HCT116 (cell line): ENCODE measurements around the gene ZBTB16. TPM values are rescaled to one million over a fixed set of nuclear protein-coding genes. Genes with fewer than 3 reads are reported as not detected.

Experiments
- ATAC-seq: fragments of 200-7000 bp; cut with Tn5 transposase; 2 replicates; pipeline ENCODE4 v1.9.1; 2020; ENCODE audit warnings: mild to moderate bottlenecking, moderate library complexity
- BruUV-seq: library from RNA; stranded (reverse); fragments of 400-500 nt; replicated peaks from 2 replicates; lab custom pipeline; 2021; lab: Mats Ljungman, UMichigan
- CTCF ChIA-PET: fragments of 300-600 bp; sonication (Branson Sonifier 250); formaldehyde crosslinking; loops from one replicate; lab custom pipeline; 2021; ENCODE audit warnings: antibody characterized with exemption; lab: Charles Lee
- POLR2A ChIA-PET: fragments of 300-600, 350-600 bp; sonication (Branson Sonifier 250); formaldehyde crosslinking; loops from one replicate; lab custom pipeline; 2021; ENCODE audit warnings: antibody characterized with exemption; lab: Charles Lee
- RAD21 ChIA-PET, 2 experiments: fragments of 300-600 bp; sonication (Branson Sonifier 250); formaldehyde crosslinking; loops; one replicate each; lab custom pipeline; 2023; ENCODE audit warnings: low total read pairs in 2 of 2; ENCODE audit not compliant: uncharacterized antibody in 2 of 2, unreplicated experiment in 2 of 2, low non-redundant PET in 1 of 2; lab: Charles Lee
- DNase-seq: peaks from one replicate; pipeline ENCODE4 v3.0.0-alpha.2; 2010; ENCODE audit warnings: low read depth, low spot score
- H2AFZ ChIP-seq: fragments of 200-600 bp; shearing (Covaris generic), sonication (generic); 2 replicates; pipeline ENCODE4 v1.6.1; 2017; ENCODE audit warnings: low read depth, mixed run types, mixed read lengths, antibody characterized with exemption, low read length; ENCODE audit not compliant: poor library complexity, severe bottlenecking
- H3K27ac ChIP-seq: 2 replicates; pipeline ENCODE4 v1.5.1; 2012; ENCODE audit warnings: low read depth, low read length
- H3K27me3 ChIP-seq: fragments of 200-600 bp; sonication (generic); 2 replicates; pipeline ENCODE4 v1.6.1; 2016; ENCODE audit warnings: mixed run types, low read length, mixed read lengths; ENCODE audit not compliant: insufficient read depth
- H3K36me3 ChIP-seq, 2 experiments: fragments of 200-500 bp in 1 of 2; fragments of 200-600 bp in 1 of 2; sonication (Bioruptor generic) in 1 of 2; sonication (generic) in 1 of 2; 2 replicates each; pipeline versions ENCODE4 v1.5.1 to v1.6.1; 2014 to 2016; ENCODE audit warnings: low read length in 2 of 2, inconsistent platforms in 1 of 2, mixed read lengths in 1 of 2, mixed run types in 1 of 2; ENCODE audit not compliant: insufficient read depth in 2 of 2, control insufficient read depth in 1 of 2
- H3K4me1 ChIP-seq, 2 experiments: fragments of 200-600 bp in 1 of 2; sonication (generic) in 1 of 2; 2 replicates each; pipeline versions ENCODE4 v1.5.1 to v1.6.1; 2012 to 2017; ENCODE audit warnings: low read length in 2 of 2, inconsistent platforms in 1 of 2, mild to moderate bottlenecking in 1 of 2, mixed read lengths in 1 of 2, mixed run types in 1 of 2, moderate library complexity in 1 of 2; ENCODE audit not compliant: insufficient read depth in 2 of 2, control insufficient read depth in 1 of 2
- H3K4me2 ChIP-seq: fragments of 200-600 bp; sonication (generic); 2 replicates; pipeline ENCODE4 v1.6.1; 2017; ENCODE audit warnings: mixed run types, low read length, mixed read lengths
- H3K4me3 ChIP-seq, 2 experiments: fragments of 200-600 bp in 1 of 2; sonication (generic) in 1 of 2; replicated peaks in 1 of 2; 2 replicates each; pipeline ENCODE4 v1.5.1; 2011 to 2016; ENCODE audit warnings: low read length in 2 of 2, control low read depth in 1 of 2, low read depth in 1 of 2, mild to moderate bottlenecking in 1 of 2, mixed read lengths in 1 of 2, mixed run types in 1 of 2
- H3K79me2 ChIP-seq: fragments of 200-600 bp; sonication (generic); 2 replicates; pipeline ENCODE4 v1.6.1; 2017; ENCODE audit warnings: mild to moderate bottlenecking, mixed run types, low read length, moderate library complexity, mixed read lengths; ENCODE audit not compliant: insufficient read depth
- H3K9ac ChIP-seq: fragments of 200-600 bp; sonication (generic); 2 replicates; pipeline ENCODE4 v1.6.1; 2016; ENCODE audit warnings: low read length, mixed read lengths
- H3K9me2 ChIP-seq: fragments of 200-600 bp; sonication (generic), shearing (Covaris generic); 2 replicates; pipeline ENCODE4 v1.6.1; 2017; ENCODE audit warnings: mixed run types, mild to moderate bottlenecking, moderate library complexity; ENCODE audit not compliant: insufficient read depth
- H3K9me3 ChIP-seq, 2 experiments: fragments of 200-500 bp in 1 of 2; fragments of 200-600 bp in 1 of 2; sonication (Bioruptor generic) in 1 of 2; sonication (generic) in 1 of 2; 2 replicates each; pipeline ENCODE4 v1.6.1; 2014 to 2017; ENCODE audit warnings: low read length in 2 of 2, mixed read lengths in 2 of 2, inconsistent platforms in 1 of 2, low read depth in 1 of 2, mild to moderate bottlenecking in 1 of 2, mixed run types in 1 of 2, moderate library complexity in 1 of 2; ENCODE audit not compliant: control insufficient read depth in 1 of 2, insufficient read depth in 1 of 2
- H4K20me1 ChIP-seq: fragments of 200-600 bp; sonication (generic), shearing (Covaris generic); 2 replicates; pipeline ENCODE4 v1.6.1; 2017; ENCODE audit warnings: mixed run types, mild to moderate bottlenecking, moderate library complexity; ENCODE audit not compliant: insufficient read depth
- CEBPB ChIP-seq: IDR thresholded peaks from 2 replicates; pipeline ENCODE4 v1.6.1; 2012; ENCODE audit warnings: low read depth
- CTCF ChIP-seq, 3 experiments: fragments of 200-600 bp in 1 of 3; sonication (generic) in 1 of 3; IDR thresholded peaks in 2 of 3; conservative IDR thresholded peaks in 1 of 3; 2 replicates each; pipeline ENCODE4 v1.5.1; 2012 to 2017; ENCODE audit warnings: low read depth in 2 of 3, low read length in 2 of 3, antibody characterized with exemption in 1 of 3, borderline replicate concordance in 1 of 3, control low read depth in 1 of 3, mild to moderate bottlenecking in 1 of 3, mixed read lengths in 1 of 3, mixed run types in 1 of 3, moderate library complexity in 1 of 3; ENCODE audit not compliant: insufficient read depth in 1 of 3
- ELF1 ChIP-seq: IDR thresholded peaks from 2 replicates; pipeline ENCODE4 v1.6.1; 2012; ENCODE audit warnings: low read depth, borderline replicate concordance
- EZH2phosphoT487 ChIP-seq: fragments of 200-600 bp; IDR thresholded peaks from 2 replicates; pipeline ENCODE4 v1.6.1; 2018; ENCODE audit warnings: antibody characterized with exemption, borderline replicate concordance
- FOSL1 ChIP-seq: IDR thresholded peaks from 2 replicates; pipeline ENCODE4 v1.6.1; 2012; ENCODE audit warnings: low read depth
- MAX ChIP-seq: IDR thresholded peaks from 2 replicates; pipeline ENCODE4 v1.6.1; 2012
- POLR2AphosphoS5 ChIP-seq: IDR thresholded peaks from 2 replicates; pipeline ENCODE4 v1.6.1; 2011; ENCODE audit warnings: mild to moderate bottlenecking, low read depth, low read length, moderate library complexity
- RAD21 ChIP-seq: IDR thresholded peaks from 2 replicates; pipeline ENCODE4 v1.6.1; 2012; ENCODE audit warnings: low read depth, mild to moderate bottlenecking
- SP1 ChIP-seq: IDR thresholded peaks from 2 replicates; pipeline ENCODE4 v1.6.1; 2012; ENCODE audit warnings: low read depth
- TCF7L2 ChIP-seq: IDR thresholded peaks from 2 replicates; pipeline ENCODE4 v1.7.0; 2011; ENCODE audit warnings: borderline replicate concordance, inconsistent platforms; ENCODE audit not compliant: insufficient read depth, insufficient read length; ENCODE audit errors: extremely low read depth
- YY1 ChIP-seq: IDR thresholded peaks from 2 replicates; pipeline ENCODE4 v1.6.1; 2011; ENCODE audit warnings: low read length, low read depth, moderate library complexity, mild to moderate bottlenecking; ENCODE audit not compliant: insufficient replicate concordance; ENCODE audit errors: extremely low read depth
- intact Hi-C: fragments of 100-400 bp; cut with micrococcal nuclease; formaldehyde crosslinking; loops from 2 replicates; pipeline ENCODE4 v1.10.0; 2022
- total RNA-seq: library from RNA; stranded (reverse); gene quantifications from one replicate; pipeline ENCODE4 v1.2.1, GENCODE V29; 2021; ENCODE audit not compliant: unreplicated experiment
- TF ChIP-seq, protein P1 (sequence below): IDR thresholded peaks from 2 replicates; pipeline ENCODE4 v1.6.1; 2011; ENCODE audit warnings: mild to moderate bottlenecking, low read length, moderate library complexity; ENCODE audit not compliant: insufficient replicate concordance; ENCODE audit errors: extremely low read depth

Gene ZBTB16
- total RNA-seq, 1 experiment from 2014 or later: 0.30 TPM

- no peak overlapping the region for H3K9ac ChIP-seq
- no peaks in the 10 kb centered on the region for H3K36me3 ChIP-seq
- no peaks in the 10 kb centered on the region for H3K4me1 ChIP-seq
- TF ChIP-seq CTCF (IDR thresholded peaks at IDR 0.05 in 2 of 3, conservative IDR thresholded peaks at IDR 0.05 in 1 of 3; ENCODE audit: borderline replicate concordance in 1 of 3, insufficient read depth in 1 of 3, low read depth in 2 of 3, low read length in 2 of 3): no peak
- no peak for TF ChIP-seq CEBPB
- TF ChIP-seq TCF7L2: no peak
- TF ChIP-seq FOSL1: no peak
- TF ChIP-seq MAX: no peak
- no peak for TF ChIP-seq POLR2AphosphoS5
- TF ChIP-seq SP1: no peak
- TF ChIP-seq EZH2phosphoT487: no peak
- TF ChIP-seq YY1: no peak
- TF ChIP-seq ELF1: no peak
- TF ChIP-seq RAD21: no peak
- TF ChIP-seq, protein P1, sequence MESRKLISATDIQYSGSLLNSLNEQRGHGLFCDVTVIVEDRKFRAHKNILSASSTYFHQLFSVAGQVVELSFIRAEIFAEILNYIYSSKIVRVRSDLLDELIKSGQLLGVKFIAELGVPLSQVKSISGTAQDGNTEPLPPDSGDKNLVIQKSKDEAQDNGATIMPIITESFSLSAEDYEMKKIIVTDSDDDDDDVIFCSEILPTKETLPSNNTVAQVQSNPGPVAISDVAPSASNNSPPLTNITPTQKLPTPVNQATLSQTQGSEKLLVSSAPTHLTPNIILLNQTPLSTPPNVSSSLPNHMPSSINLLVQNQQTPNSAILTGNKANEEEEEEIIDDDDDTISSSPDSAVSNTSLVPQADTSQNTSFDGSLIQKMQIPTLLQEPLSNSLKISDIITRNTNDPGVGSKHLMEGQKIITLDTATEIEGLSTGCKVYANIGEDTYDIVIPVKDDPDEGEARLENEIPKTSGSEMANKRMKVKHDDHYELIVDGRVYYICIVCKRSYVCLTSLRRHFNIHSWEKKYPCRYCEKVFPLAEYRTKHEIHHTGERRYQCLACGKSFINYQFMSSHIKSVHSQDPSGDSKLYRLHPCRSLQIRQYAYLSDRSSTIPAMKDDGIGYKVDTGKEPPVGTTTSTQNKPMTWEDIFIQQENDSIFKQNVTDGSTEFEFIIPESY: no peak
- BruUV-seq: no TSS peak
- no peaks in the 10 kb centered on the region for H3K79me2 ChIP-seq
- intact Hi-C loops: no loop called here
- no peaks in the 10 kb centered on the region for H3K27me3 ChIP-seq
- no peaks in the 10 kb centered on the region; a peak in 1 of 4 replicates for H3K9me3 ChIP-seq
- H4K20me1 ChIP-seq: no peaks in the 10 kb centered on the region
- H3K9me2 ChIP-seq: no peaks in the 10 kb centered on the region
- no peak overlapping the region for H2AFZ ChIP-seq
- no peak overlapping the region for H3K4me3 ChIP-seq
- CTCF ChIA-PET: no interaction called here
- no peak overlapping the region for H3K27ac ChIP-seq
- no peak for DNase-seq
- no peak overlapping the region for H3K4me2 ChIP-seq
- RAD21 ChIA-PET: no interaction called here
- POLR2A ChIA-PET: no interaction called here
- ATAC-seq: no peak
These were observed 137.6 kb downstream of the ZBTB16 start for GRCh38 chr11:114196997-114197703.
